ENCODE results near the gene DHX9.

Gene DHX9

GRCh38 chr1:182847105-182847504 is 8.0 kb downstream of the DHX9 start:
- Histone ChIP-seq H3K18ac (ENCODE audit: low read depth in 1 of 2, low read length in 2 of 2) (no peak overlapping the region), H3K27me3 (ENCODE audit: control insufficient read depth in 1 of 2, insufficient read depth in 1 of 2, low read length in 2 of 2) (no peaks in the 10 kb centered on the region), H2BK15ac (ENCODE audit: low read depth, poor library complexity, severe bottlenecking) (no peak overlapping the region), H2BK5ac (ENCODE audit: low read depth, low read length, poor library complexity, severe bottlenecking) (no peak overlapping the region), H3K4ac (ENCODE audit: low read depth in 1 of 2, low read length in 2 of 2) (no peak overlapping the region), H4K8ac (ENCODE audit: low read length) (no peak overlapping the region), H2BK12ac (ENCODE audit: low read length in 2 of 2) (no peak overlapping the region), H3K4me1 (ENCODE audit: control insufficient read depth, insufficient read depth, low read depth, low read length) (peaks cover 4% of the 10 kb centered on the region), H2BK120ac (ENCODE audit: low read depth, low read length) (no peak overlapping the region), H3K4me2 (ENCODE audit: low read length, poor library complexity, severe bottlenecking) (no peak overlapping the region), H3K9ac (ENCODE audit: low read length) (no peak overlapping the region), H3K79me1 (replicated peaks; ENCODE audit: low read length, poor library complexity, severe bottlenecking) (peaks cover 3% of the 10 kb centered on the region), H3K27ac (ENCODE audit: low read length, poor library complexity, severe bottlenecking) (no peak overlapping the region), H3K9me3 (ENCODE audit: control insufficient read depth, low read length) (no peaks in the 10 kb centered on the region), H3K14ac (ENCODE audit: low read length in 2 of 2) (no peak overlapping the region), H3K4me3 (ENCODE audit: insufficient read depth in 1 of 2, low read depth in 1 of 2, low read length in 2 of 2) (no peak overlapping the region), H3K36me3 (ENCODE audit: control insufficient read depth in 1 of 2, insufficient read depth in 2 of 2, low read depth in 1 of 2, low read length in 2 of 2) (peaks cover 25 to 95% of the 10 kb centered on the region in 2 experiments), H2AFZ (ENCODE audit: low read depth, low read length) (no peak overlapping the region), H3K23ac (ENCODE audit: low read length in 2 of 2) (no peak overlapping the region), H2AK5ac (ENCODE audit: low read length, severe bottlenecking) (no peak overlapping the region), H4K91ac (ENCODE audit: low read length) (no peak overlapping the region)
- DNase-seq: no peak

- no peak overlapping the region for H2AK5ac ChIP-seq (ENCODE audit: low read length, severe bottlenecking)
- H3K27me3 ChIP-seq (ENCODE audit: control insufficient read depth in 1 of 2, insufficient read depth in 1 of 2, low read length in 2 of 2): no peaks in the 10 kb centered on the region
- H3K79me1 ChIP-seq (replicated peaks; ENCODE audit: low read length, poor library complexity, severe bottlenecking): peaks cover 4% of the 10 kb centered on the region
- WGBS: 100% methylated on average over 2 of the region's 2 CpGs
- H2BK120ac ChIP-seq (ENCODE audit: low read depth, low read length): no peak overlapping the region
- H3K18ac ChIP-seq (ENCODE audit: low read depth in 1 of 2, low read length in 2 of 2): no peak overlapping the region
- H2BK12ac ChIP-seq (ENCODE audit: low read length in 2 of 2): no peak overlapping the region
- H3K4ac ChIP-seq (ENCODE audit: low read depth in 1 of 2, low read length in 2 of 2): no peak overlapping the region
- no peak overlapping the region for H3K27ac ChIP-seq (ENCODE audit: low read length, poor library complexity, severe bottlenecking)
- H3K4me2 ChIP-seq (ENCODE audit: low read length, poor library complexity, severe bottlenecking): no peak overlapping the region
- H3K14ac ChIP-seq (ENCODE audit: low read length in 2 of 2): no peak overlapping the region
- H3K9me3 ChIP-seq (ENCODE audit: control insufficient read depth, low read length): no peaks in the 10 kb centered on the region
- H3K23ac ChIP-seq (ENCODE audit: low read length in 2 of 2): no peak overlapping the region
- peaks cover 31 to 100% of the 10 kb centered on the region in 2 experiments for H3K36me3 ChIP-seq (ENCODE audit: control insufficient read depth in 1 of 2, insufficient read depth in 2 of 2, low read depth in 1 of 2, low read length in 2 of 2)
- no peak overlapping the region for H2BK5ac ChIP-seq (ENCODE audit: low read depth, low read length, poor library complexity, severe bottlenecking)
- H2BK15ac ChIP-seq (ENCODE audit: low read depth, poor library complexity, severe bottlenecking): no peak overlapping the region
- no peak overlapping the region for H3K9ac ChIP-seq (ENCODE audit: low read length)
- peaks cover 3% of the 10 kb centered on the region for H3K4me1 ChIP-seq (ENCODE audit: control insufficient read depth, insufficient read depth, low read depth, low read length)
- H4K8ac ChIP-seq (ENCODE audit: low read length): no peak overlapping the region
- DNase-seq: no peak
- no peak overlapping the region for H4K91ac ChIP-seq (ENCODE audit: low read length)
- H2AFZ ChIP-seq (ENCODE audit: low read depth, low read length): no peak overlapping the region
- no peak overlapping the region for H3K4me3 ChIP-seq (ENCODE audit: insufficient read depth in 1 of 2, low read depth in 1 of 2, low read length in 2 of 2)
These were observed 9.6 kb downstream of the DHX9 start for GRCh38 chr1:182848736-182849135.

GRCh38 chr1:182850319-182850718 is 11.2 kb downstream of the DHX9 start:
- Histone ChIP-seq H3K27ac (ENCODE audit: low read length, poor library complexity, severe bottlenecking) (no peak overlapping the region), H3K79me1 (replicated peaks; ENCODE audit: low read length, poor library complexity, severe bottlenecking) (peaks cover 4% of the 10 kb centered on the region), H4K91ac (ENCODE audit: low read length) (no peak overlapping the region), H3K4ac (ENCODE audit: low read depth in 1 of 2, low read length in 2 of 2) (no peak overlapping the region), H4K8ac (ENCODE audit: low read length) (no peak overlapping the region), H3K4me2 (ENCODE audit: low read length, poor library complexity, severe bottlenecking) (no peak overlapping the region), H3K4me3 (ENCODE audit: insufficient read depth in 1 of 2, low read depth in 1 of 2, low read length in 2 of 2) (no peak overlapping the region), H3K14ac (ENCODE audit: low read length in 2 of 2) (no peak overlapping the region), H2BK15ac (ENCODE audit: low read depth, poor library complexity, severe bottlenecking) (no peak overlapping the region), H2BK12ac (ENCODE audit: low read length in 2 of 2) (no peak overlapping the region), H2BK120ac (ENCODE audit: low read depth, low read length) (no peak overlapping the region), H3K9ac (ENCODE audit: low read length) (no peak overlapping the region), H3K27me3 (ENCODE audit: control insufficient read depth in 1 of 2, insufficient read depth in 1 of 2, low read length in 2 of 2) (no peaks in the 10 kb centered on the region), H3K23ac (ENCODE audit: low read length in 2 of 2) (no peak overlapping the region), H3K18ac (ENCODE audit: low read depth in 1 of 2, low read length in 2 of 2) (no peak overlapping the region), H2AFZ (ENCODE audit: low read depth, low read length) (no peak overlapping the region), H3K36me3 (ENCODE audit: control insufficient read depth in 1 of 2, insufficient read depth in 2 of 2, low read depth in 1 of 2, low read length in 2 of 2) (peaks cover 22 to 100% of the 10 kb centered on the region in 2 experiments), H2BK5ac (ENCODE audit: low read depth, low read length, poor library complexity, severe bottlenecking) (no peak overlapping the region), H3K4me1 (ENCODE audit: control insufficient read depth, insufficient read depth, low read depth, low read length) (peaks cover 2% of the 10 kb centered on the region), H2AK5ac (ENCODE audit: low read length, severe bottlenecking) (no peak overlapping the region), H3K9me3 (ENCODE audit: control insufficient read depth, low read length) (no peaks in the 10 kb centered on the region)
- no peak for DNase-seq
- WGBS: 97% methylated on average over 2 of the region's 4 CpGs

- no peaks in the 10 kb centered on the region for H3K9me3 ChIP-seq (ENCODE audit: control insufficient read depth, low read length)
- WGBS: 93% methylated on average over 1 of the region's 1 CpG
These were observed 12.7 kb downstream of the DHX9 start for GRCh38 chr1:182851825-182852224.

More at GRCh38 chr1:182851825-182852224, 12.7 kb downstream of the DHX9 start:
- Histone ChIP-seq H3K4me3 (ENCODE audit: insufficient read depth in 1 of 2, low read depth in 1 of 2, low read length in 2 of 2) (no peak overlapping the region), H3K18ac (ENCODE audit: low read depth in 1 of 2, low read length in 2 of 2) (no peak overlapping the region), H2BK15ac (ENCODE audit: low read depth, poor library complexity, severe bottlenecking) (no peak overlapping the region), H3K23ac (ENCODE audit: low read length in 2 of 2) (no peak overlapping the region), H2BK120ac (ENCODE audit: low read depth, low read length) (no peak overlapping the region), H3K36me3 (ENCODE audit: control insufficient read depth in 1 of 2, insufficient read depth in 2 of 2, low read depth in 1 of 2, low read length in 2 of 2) (peaks cover 19 to 100% of the 10 kb centered on the region in 2 experiments), H4K8ac (ENCODE audit: low read length) (no peak overlapping the region), H3K27me3 (ENCODE audit: control insufficient read depth in 1 of 2, insufficient read depth in 1 of 2, low read length in 2 of 2) (no peaks in the 10 kb centered on the region), H3K79me1 (replicated peaks; ENCODE audit: low read length, poor library complexity, severe bottlenecking) (peaks cover 4% of the 10 kb centered on the region), H3K4ac (ENCODE audit: low read depth in 1 of 2, low read length in 2 of 2) (no peak overlapping the region), H3K4me1 (ENCODE audit: control insufficient read depth, insufficient read depth, low read depth, low read length) (no peaks in the 10 kb centered on the region), H2AK5ac (ENCODE audit: low read length, severe bottlenecking) (no peak overlapping the region), H3K9ac (ENCODE audit: low read length) (no peak overlapping the region), H2BK5ac (ENCODE audit: low read depth, low read length, poor library complexity, severe bottlenecking) (no peak overlapping the region), H2BK12ac (ENCODE audit: low read length in 2 of 2) (no peak overlapping the region), H4K91ac (ENCODE audit: low read length) (no peak overlapping the region), H3K27ac (ENCODE audit: low read length, poor library complexity, severe bottlenecking) (no peak overlapping the region), H3K14ac (ENCODE audit: low read length in 2 of 2) (no peak overlapping the region), H3K4me2 (ENCODE audit: low read length, poor library complexity, severe bottlenecking) (no peak overlapping the region), H2AFZ (ENCODE audit: low read depth, low read length) (no peak overlapping the region)
- no peak for DNase-seq
